Retinal pigment epithelial cell (primary cell): ENCODE data around the gene HOXD12.

ENCODE experiments used
- DNase-seq: peaks from one replicate; pipeline ENCODE4 v3.0.0-alpha.2; 2010; ENCODE audit warnings: low read depth
- H3K4me3 ChIP-seq: 2 replicates; pipeline ENCODE4 v1.5.1; 2011; ENCODE audit warnings: mild to moderate bottlenecking, low read length, control low read depth, moderate library complexity
- TF ChIP-seq, protein P1 (sequence below): conservative IDR thresholded peaks from 2 replicates; pipeline ENCODE4 v1.5.1; 2011; ENCODE audit warnings: low read depth, low read length, control low read depth, inconsistent platforms

Gene HOXD12

DNA sequence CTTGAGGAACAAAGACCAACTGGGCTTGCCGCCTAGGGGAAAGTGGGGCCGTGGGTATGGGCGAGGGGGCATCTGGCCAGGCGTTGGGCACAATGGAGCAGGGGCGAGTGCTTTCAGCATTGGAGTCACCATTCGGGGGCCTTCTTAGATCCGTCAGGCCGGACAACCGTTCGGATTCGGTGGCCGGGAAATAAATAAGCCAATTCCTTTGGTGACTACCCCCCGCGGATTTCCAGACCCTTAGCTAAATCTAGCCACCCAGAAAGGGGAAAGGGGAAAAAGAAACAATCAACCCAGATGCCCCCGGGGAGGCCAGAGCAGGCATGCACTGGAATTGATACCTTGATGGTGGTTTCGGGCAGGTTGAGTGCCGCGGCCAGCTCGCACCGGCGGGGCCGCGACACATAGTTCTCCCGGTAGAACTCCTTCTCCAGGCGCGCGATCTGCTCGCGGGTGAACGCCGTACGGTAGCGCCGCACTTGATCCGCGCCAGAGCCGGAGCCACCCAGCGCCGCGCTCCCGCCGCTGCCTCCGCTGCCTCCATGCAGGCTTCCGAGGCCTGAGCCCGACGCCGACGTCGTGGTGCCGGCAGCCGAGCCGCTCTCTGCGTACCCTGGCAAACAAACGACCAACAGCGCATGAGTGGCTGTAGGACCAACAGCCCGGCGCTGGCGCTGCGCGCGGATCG is 17.6 kb upstream of the HOXD12 start:
- no peak for DNase-seq
- TF ChIP-seq, protein P1, sequence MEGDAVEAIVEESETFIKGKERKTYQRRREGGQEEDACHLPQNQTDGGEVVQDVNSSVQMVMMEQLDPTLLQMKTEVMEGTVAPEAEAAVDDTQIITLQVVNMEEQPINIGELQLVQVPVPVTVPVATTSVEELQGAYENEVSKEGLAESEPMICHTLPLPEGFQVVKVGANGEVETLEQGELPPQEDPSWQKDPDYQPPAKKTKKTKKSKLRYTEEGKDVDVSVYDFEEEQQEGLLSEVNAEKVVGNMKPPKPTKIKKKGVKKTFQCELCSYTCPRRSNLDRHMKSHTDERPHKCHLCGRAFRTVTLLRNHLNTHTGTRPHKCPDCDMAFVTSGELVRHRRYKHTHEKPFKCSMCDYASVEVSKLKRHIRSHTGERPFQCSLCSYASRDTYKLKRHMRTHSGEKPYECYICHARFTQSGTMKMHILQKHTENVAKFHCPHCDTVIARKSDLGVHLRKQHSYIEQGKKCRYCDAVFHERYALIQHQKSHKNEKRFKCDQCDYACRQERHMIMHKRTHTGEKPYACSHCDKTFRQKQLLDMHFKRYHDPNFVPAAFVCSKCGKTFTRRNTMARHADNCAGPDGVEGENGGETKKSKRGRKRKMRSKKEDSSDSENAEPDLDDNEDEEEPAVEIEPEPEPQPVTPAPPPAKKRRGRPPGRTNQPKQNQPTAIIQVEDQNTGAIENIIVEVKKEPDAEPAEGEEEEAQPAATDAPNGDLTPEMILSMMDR, result no peak
- no peak overlapping the region for H3K4me3 ChIP-seq

DNA sequence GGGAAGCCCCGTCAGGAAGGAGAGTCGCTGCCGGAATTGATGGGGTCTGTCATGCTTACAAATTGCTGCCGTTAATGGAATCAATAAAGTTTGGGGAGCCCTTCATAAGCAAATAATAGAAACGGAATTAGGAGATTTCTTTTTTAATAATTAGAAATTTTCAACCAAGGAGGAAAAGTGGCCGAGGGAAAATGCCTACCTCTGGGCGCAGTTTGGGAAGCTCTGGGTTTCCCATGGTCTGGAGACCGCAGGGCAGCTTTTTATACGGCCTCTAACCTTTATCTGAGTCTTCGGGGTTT is 17.1 kb upstream of the HOXD12 start:
- no peak overlapping the region for H3K4me3 ChIP-seq
- DNase-seq, result no peak

DNA sequence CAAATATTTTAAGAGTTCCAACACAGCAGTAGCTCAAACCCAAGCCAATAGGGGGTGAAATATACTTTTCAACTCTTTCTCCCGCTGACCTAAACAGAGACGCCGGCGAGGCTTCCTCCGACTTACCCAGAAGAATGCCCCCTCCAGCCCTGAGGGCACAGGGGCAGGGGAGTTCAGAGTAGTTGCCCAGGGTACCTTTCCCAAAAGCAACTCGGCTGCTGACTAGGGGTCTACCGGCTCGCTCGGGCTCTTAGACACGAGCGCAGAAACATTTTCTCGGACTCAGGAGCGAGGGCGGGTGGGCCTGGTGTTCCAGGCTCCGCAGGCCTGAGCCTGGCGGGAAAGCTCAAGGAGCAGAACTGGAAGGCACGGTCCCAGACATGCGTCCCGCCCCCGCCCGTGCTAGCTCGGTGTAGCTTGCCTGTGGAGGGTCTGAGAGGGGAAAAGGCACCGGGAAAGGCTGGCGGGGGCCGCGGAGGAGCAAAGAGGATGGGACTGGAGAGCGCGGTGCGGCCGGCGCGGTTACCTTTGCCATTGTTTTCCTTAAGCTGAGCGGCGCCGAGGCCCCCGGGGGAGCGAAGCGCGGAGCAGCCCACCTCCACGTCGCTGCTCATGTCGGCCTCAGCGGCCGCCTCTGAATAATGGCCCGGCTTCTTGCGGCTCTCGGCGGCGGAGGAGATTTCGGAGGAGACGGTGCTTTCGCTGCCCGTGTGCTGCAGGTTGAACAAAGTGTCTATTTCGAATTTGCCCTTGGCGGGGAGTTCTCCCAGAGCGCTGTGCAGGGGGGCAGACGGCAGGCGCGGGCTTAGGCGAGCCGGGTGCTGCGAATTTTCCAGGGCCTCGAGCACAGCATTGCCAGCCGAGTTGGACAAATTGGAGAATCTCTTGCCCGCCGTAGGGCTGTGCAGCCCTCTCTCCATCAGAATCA is 16.5 kb upstream of the HOXD12 start:
- TF ChIP-seq, protein P1, result no peak
- DNase-seq, result no peak
- no peak overlapping the region for H3K4me3 ChIP-seq

More for the DNA sequence above, 17.1 kb upstream of the HOXD12 start:
- TF ChIP-seq, protein P1, result no peak

DNA sequence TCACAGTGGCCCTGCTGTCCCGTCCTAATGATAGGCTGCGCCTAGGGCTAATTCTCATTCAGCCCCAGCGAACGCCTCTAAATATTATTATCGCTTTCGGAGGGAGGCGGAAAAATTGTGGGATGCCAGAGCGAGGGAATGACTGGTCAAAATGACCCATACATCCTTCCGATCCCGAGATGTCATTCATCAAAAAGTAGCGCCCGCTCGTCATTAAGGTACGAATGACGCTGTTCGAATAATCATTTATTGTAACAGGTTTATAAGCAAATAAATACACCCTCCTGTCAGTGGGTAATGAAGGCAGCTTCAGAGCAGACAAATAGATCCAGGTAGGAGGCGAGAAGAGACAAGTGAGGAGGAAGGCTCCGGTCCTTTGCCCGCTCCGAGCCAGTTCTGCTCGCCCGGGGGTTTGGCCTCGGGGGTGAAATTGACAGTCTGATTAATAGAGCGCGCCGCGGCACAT is 15.8 kb upstream of the HOXD12 start, which contains the start of gene EVX2:
Gene EVX2, minus strand, starts transcription at position 167 of the 466 bp plus-strand sequence. CDS start 186 bp downstream, outside the sequence.
- TF ChIP-seq, protein P1, result no peak
- no peak for DNase-seq
- no peak within 1 kb of the TSS for H3K4me3 ChIP-seq

DNA sequence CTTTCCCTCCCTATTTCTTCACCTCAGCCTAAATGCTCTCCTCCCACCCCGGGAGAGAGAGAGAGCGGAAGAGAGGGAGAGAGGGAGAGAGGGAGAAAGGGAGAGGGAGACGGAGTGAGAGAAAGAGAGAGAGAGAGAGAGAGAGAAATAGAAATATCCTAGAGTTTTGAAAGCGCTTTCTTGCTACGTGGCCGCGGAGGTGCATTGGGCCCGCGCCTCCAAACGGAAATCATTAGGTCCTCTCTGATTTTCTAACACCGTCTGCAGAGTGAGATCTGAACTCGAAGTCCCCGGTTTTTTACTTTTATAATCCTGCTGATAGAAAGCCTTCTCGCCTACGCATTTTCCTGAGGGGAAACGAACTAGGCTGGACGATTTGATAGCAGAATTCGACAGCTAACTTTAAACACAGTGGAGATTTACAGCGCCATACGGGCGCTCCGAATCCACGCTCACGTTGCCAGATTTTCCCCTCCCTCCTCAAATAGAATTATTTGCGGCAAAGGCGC is 14.9 kb upstream of the HOXD12 start:
- H3K4me3 ChIP-seq, result no peak overlapping the region
- no peak for DNase-seq
- TF ChIP-seq, protein P1, result no peak

DNA sequence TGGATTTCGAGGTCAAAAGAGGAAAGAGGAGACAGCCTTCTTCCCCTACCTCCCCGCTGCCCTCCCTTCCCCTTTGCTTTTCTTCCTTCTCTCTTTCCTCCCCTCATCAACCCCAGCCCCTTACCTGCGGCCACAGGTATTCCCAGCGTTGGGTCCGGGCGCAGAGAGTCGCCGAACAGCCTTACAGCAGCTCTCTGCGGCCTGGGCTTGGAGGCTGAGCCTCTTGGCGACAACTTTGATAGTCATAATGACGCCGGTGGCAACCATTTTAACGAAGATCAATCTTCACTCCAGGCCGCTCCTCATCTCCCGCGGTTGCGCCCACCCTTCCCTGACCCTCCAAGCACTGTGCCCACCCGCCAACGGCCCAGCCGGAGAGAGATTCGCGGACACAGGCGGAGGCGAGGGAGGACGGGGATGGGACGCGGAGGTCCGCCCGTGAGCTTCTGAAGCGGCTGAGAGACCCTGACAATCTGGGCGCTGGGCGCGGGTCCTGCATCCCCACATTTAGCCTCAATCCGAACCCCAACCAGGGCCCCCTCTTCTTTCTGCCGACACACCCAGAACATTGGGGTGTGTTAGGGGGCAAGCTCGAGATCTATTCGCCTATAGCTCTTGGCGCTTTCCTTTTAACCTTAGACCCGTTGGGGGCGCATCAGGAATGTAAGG is 14.3 kb upstream of the HOXD12 start:
- H3K4me3 ChIP-seq, result no peak overlapping the region
- TF ChIP-seq, protein P1, result no peak
- no peak for DNase-seq
